GM12875 (cell line): ENCODE data around the gene ELMO3.
A peak's percentile ranks its signal among the peaks of the same experiment; 100 is the strongest.

Experiments used
- H3K4me3 ChIP-seq: one replicate; pipeline ENCODE4 v1.5.1; 2011; ENCODE audit warnings: low read depth, low read length, control low read depth
- CTCF ChIP-seq: IDR thresholded peaks from 2 replicates; pipeline ENCODE4 v1.5.1; 2011; ENCODE audit warnings: low read depth, mild to moderate bottlenecking, control low read depth, inconsistent platforms, low read length, moderate library complexity, borderline replicate concordance; ENCODE audit not compliant: insufficient read depth

The ELMO3 gene

DNA sequence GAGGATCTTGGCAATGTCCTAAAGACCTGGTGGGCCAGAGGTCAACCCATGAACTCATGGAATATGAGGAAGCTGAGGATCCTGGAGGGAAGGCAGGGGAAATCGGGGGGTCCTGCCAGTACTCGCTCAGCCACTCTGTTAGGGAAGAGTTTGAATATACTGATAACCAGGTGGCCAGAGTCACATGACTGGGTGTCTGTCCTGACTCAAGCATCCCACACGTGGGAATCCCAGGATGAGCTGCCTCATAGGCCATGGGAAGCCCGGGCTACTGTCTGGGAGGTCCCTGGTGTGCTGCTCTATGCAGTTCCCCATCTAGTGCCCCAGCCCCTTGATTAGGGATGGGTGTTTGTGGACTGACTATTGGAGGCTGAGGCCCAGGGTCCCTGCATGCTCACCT is 10.6 kb upstream of the ELMO3 start:
- no peak overlapping the region for H3K4me3 ChIP-seq
- no peak for TF ChIP-seq CTCF

GRCh38 chr16:67188798-67189197 is 10.1 kb upstream of the ELMO3 start:
- TF ChIP-seq CTCF = no peak
- H3K4me3 ChIP-seq = no peak overlapping the region

DNA sequence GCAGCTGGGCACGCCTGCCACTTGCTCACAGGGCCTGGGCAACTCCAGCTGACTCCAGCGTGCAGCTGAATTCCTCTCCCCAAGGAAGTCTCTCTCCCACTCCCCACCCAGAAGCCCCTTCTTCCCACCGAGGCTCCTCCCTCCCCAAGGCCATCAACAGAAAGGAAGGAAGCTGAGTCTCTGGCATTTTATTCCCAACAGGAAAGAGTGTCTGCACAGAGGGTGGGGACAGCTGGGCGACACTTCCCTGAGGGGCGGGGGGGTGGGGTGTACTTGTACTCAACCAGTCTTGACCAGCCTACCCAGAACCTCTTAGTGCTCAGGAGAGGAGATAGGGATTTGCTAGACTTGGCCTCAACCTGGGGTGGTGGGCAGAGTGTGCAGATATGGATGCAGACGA is 8.9 kb upstream of the ELMO3 start, which contains the start of gene EXOC3L1:
EXOC3L1 (minus strand) TSS at position 96 of the 400 bp plus-strand sequence. CDS start 460 bp downstream, outside the sequence.
- no peak for TF ChIP-seq CTCF
- H3K4me3 ChIP-seq = no peak within 1 kb of the TSS

GRCh38 chr16:67190448-67191399 is 8.2 kb upstream of the ELMO3 start:
- H3K4me3 ChIP-seq = no peak overlapping the region
- no peak for TF ChIP-seq CTCF

- no peak for TF ChIP-seq CTCF
- H3K4me3 ChIP-seq = peak overlapping the region; percentile 51
These were observed 7.4 kb upstream of the ELMO3 start for GRCh38 chr16:67191411-67191994.

GRCh38 chr16:67191995-67192681 is 6.8 kb upstream of the ELMO3 start, which contains the start of gene E2F4:
Gene E2F4 (plus strand): TSS chr16:67192155. CDS start chr16:67192228, 73 bp downstream.
- peak within 1 kb of the TSS; percentile 82 for H3K4me3 ChIP-seq
- no peak for TF ChIP-seq CTCF
